ENCODE data around the gene FRMD5. TPM values are rescaled to one million over a fixed set of nuclear protein-coding genes. Genes with fewer than 3 reads are reported as not detected.

FRMD5 gene
- polyA plus RNA-seq, 1 donor from 2014 or later, result 25.8 TPM

GRCh38 chr15:44125879-44126278 lies 69.2 kb downstream of the FRMD5 start:
- peak overlapping the region; percentile 46 for H3K27ac ChIP-seq (ENCODE audit: low read length)
- no peak for TF ChIP-seq SMC3 (conservative IDR thresholded peaks at IDR 0.05; ENCODE audit: poor library complexity)
- no peak for TF ChIP-seq EP300 (conservative IDR thresholded peaks at IDR 0.05; ENCODE audit: poor library complexity, severe bottlenecking)
- no peak for TF ChIP-seq MXI1 (conservative IDR thresholded peaks at IDR 0.05; ENCODE audit: poor library complexity, severe bottlenecking)
- TF ChIP-seq, protein P1, sequence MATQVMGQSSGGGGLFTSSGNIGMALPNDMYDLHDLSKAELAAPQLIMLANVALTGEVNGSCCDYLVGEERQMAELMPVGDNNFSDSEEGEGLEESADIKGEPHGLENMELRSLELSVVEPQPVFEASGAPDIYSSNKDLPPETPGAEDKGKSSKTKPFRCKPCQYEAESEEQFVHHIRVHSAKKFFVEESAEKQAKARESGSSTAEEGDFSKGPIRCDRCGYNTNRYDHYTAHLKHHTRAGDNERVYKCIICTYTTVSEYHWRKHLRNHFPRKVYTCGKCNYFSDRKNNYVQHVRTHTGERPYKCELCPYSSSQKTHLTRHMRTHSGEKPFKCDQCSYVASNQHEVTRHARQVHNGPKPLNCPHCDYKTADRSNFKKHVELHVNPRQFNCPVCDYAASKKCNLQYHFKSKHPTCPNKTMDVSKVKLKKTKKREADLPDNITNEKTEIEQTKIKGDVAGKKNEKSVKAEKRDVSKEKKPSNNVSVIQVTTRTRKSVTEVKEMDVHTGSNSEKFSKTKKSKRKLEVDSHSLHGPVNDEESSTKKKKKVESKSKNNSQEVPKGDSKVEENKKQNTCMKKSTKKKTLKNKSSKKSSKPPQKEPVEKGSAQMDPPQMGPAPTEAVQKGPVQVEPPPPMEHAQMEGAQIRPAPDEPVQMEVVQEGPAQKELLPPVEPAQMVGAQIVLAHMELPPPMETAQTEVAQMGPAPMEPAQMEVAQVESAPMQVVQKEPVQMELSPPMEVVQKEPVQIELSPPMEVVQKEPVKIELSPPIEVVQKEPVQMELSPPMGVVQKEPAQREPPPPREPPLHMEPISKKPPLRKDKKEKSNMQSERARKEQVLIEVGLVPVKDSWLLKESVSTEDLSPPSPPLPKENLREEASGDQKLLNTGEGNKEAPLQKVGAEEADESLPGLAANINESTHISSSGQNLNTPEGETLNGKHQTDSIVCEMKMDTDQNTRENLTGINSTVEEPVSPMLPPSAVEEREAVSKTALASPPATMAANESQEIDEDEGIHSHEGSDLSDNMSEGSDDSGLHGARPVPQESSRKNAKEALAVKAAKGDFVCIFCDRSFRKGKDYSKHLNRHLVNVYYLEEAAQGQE (IDR thresholded peaks at IDR 0.05; ENCODE audit: borderline replicate concordance), result no peak
- TF ChIP-seq EZH2 (IDR thresholded peaks at IDR 0.05; ENCODE audit: borderline replicate concordance, insufficient read depth, low read length, poor library complexity, severe bottlenecking), result no peak
- TF ChIP-seq, protein P2, sequence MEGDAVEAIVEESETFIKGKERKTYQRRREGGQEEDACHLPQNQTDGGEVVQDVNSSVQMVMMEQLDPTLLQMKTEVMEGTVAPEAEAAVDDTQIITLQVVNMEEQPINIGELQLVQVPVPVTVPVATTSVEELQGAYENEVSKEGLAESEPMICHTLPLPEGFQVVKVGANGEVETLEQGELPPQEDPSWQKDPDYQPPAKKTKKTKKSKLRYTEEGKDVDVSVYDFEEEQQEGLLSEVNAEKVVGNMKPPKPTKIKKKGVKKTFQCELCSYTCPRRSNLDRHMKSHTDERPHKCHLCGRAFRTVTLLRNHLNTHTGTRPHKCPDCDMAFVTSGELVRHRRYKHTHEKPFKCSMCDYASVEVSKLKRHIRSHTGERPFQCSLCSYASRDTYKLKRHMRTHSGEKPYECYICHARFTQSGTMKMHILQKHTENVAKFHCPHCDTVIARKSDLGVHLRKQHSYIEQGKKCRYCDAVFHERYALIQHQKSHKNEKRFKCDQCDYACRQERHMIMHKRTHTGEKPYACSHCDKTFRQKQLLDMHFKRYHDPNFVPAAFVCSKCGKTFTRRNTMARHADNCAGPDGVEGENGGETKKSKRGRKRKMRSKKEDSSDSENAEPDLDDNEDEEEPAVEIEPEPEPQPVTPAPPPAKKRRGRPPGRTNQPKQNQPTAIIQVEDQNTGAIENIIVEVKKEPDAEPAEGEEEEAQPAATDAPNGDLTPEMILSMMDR (IDR thresholded peaks at IDR 0.05; ENCODE audit: poor library complexity, severe bottlenecking), result no peak
- no peak for TF ChIP-seq POLR2AphosphoS5 (IDR thresholded peaks at IDR 0.05)
- no peak for TF ChIP-seq TAF1 (IDR thresholded peaks at IDR 0.05; ENCODE audit: low read depth)
- no peak for TF ChIP-seq RAD21 (conservative IDR thresholded peaks at IDR 0.05)
- H3K4me2 ChIP-seq (ENCODE audit: low read length), result no peak overlapping the region
- H2AFZ ChIP-seq (ENCODE audit: low read depth, low read length), result no peak overlapping the region
- no peak overlapping the region for H3K9ac ChIP-seq (ENCODE audit: low read length)
- H3K36me3 ChIP-seq (ENCODE audit: insufficient read depth, low read length), result no peaks in the 10 kb centered on the region
- H3K9me3 ChIP-seq (ENCODE audit: low read length), result no peaks in the 10 kb centered on the region
- H3K27me3 ChIP-seq (ENCODE audit: insufficient read depth, low read depth, low read length), result no peaks in the 10 kb centered on the region
- no peaks in the 10 kb centered on the region for H3F3A ChIP-seq (ENCODE audit: insufficient read depth, low read length, poor library complexity, severe bottlenecking)
- H4K20me1 ChIP-seq (ENCODE audit: insufficient read depth), result no peaks in the 10 kb centered on the region
- H3K79me2 ChIP-seq (replicated peaks; ENCODE audit: insufficient read depth, low read length), result no peaks in the 10 kb centered on the region
- peak overlapping the region; percentile 13 for H3K4me3 ChIP-seq (ENCODE audit: low read length)
- no peaks in the 10 kb centered on the region for H3K9me2 ChIP-seq (ENCODE audit: insufficient read depth, low read length)

- no peaks in the 10 kb centered on the region for H3K27me3 ChIP-seq (ENCODE audit: insufficient read depth, low read depth, low read length)
- no peaks in the 10 kb centered on the region for H3K79me2 ChIP-seq (replicated peaks; ENCODE audit: insufficient read depth, low read length)
- no peak overlapping the region for H2AFZ ChIP-seq (ENCODE audit: low read depth, low read length)
- no peaks in the 10 kb centered on the region for H3K9me2 ChIP-seq (ENCODE audit: insufficient read depth, low read length)
- H3F3A ChIP-seq (ENCODE audit: insufficient read depth, low read length, poor library complexity, severe bottlenecking), result no peaks in the 10 kb centered on the region
- H3K4me2 ChIP-seq (ENCODE audit: low read length), result no peak overlapping the region
- H3K9ac ChIP-seq (ENCODE audit: low read length), result no peak overlapping the region
- H3K27ac ChIP-seq (ENCODE audit: low read length), result no peak overlapping the region
- H3K4me3 ChIP-seq (ENCODE audit: low read length), result no peak overlapping the region
- H3K9me3 ChIP-seq (ENCODE audit: low read length), result no peaks in the 10 kb centered on the region
- no peaks in the 10 kb centered on the region for H3K36me3 ChIP-seq (ENCODE audit: insufficient read depth, low read length)
- TF ChIP-seq SMC3 (conservative IDR thresholded peaks at IDR 0.05; ENCODE audit: poor library complexity) (no peak), TAF1 (IDR thresholded peaks at IDR 0.05; ENCODE audit: low read depth) (no peak), EP300 (conservative IDR thresholded peaks at IDR 0.05; ENCODE audit: poor library complexity, severe bottlenecking) (no peak)
- TF ChIP-seq, protein P2 (IDR thresholded peaks at IDR 0.05; ENCODE audit: poor library complexity, severe bottlenecking), result no peak
- H4K20me1 ChIP-seq (ENCODE audit: insufficient read depth), result no peaks in the 10 kb centered on the region
Observed at GRCh38 chr15:44102675-44103254, 92.3 kb downstream of the FRMD5 start.

Data from neural cell (in vitro differentiated cells).